SK-N-SH treated with all-trans-retinoic acid at 6 μM for 48 hours (cell line): ENCODE data around the gene CROCC2.

ENCODE experiments used
- ATAC-seq: fragments of 200-7000 bp; cut with Tn5 transposase; 3 replicates; pipeline ENCODE4 v1.9.1; 2020; ENCODE audit warnings: mild to moderate bottlenecking, moderate library complexity
- ARNTL ChIP-seq: fragments of 450-650 bp; formaldehyde crosslinking; IDR thresholded peaks from 2 replicates; pipeline ENCODE4 v1.5.0; 2020; ENCODE audit warnings: low read depth, mild to moderate bottlenecking, moderate library complexity, borderline replicate concordance
- BACH2 ChIP-seq: fragments of 250-450 bp; sonication (Bioruptor Pico); IDR thresholded peaks from 2 replicates; pipeline ENCODE4 v1.9.0; 2021; ENCODE audit warnings: mild to moderate bottlenecking, borderline replicate concordance
- CSDC2 ChIP-seq: fragments of 250-450 bp; sonication (Bioruptor Pico); IDR thresholded peaks from 2 replicates; pipeline ENCODE4 v1.5.0; 2020; ENCODE audit warnings: mild to moderate bottlenecking, moderate library complexity
- GLIS3 ChIP-seq: fragments of 250-450 bp; sonication (Bioruptor Pico); IDR thresholded peaks from 2 replicates; pipeline ENCODE4 v1.5.0; 2020; ENCODE audit warnings: mild to moderate bottlenecking, moderate library complexity
- OSR1 ChIP-seq: fragments of 250-450 bp; sonication (Bioruptor Pico); IDR thresholded peaks from 2 replicates; pipeline ENCODE4 v1.8.0; 2022; ENCODE audit warnings: moderate library complexity, mild to moderate bottlenecking, inconsistent platforms
- POU6F1 ChIP-seq: fragments of 250-450 bp; sonication (Bioruptor Pico); IDR thresholded peaks from 2 replicates; pipeline ENCODE4 v1.8.0; 2021; ENCODE audit warnings: low read depth, mild to moderate bottlenecking, moderate library complexity, borderline replicate concordance
- PPARA ChIP-seq: fragments of 250-450 bp; sonication (Bioruptor Pico); IDR thresholded peaks from 2 replicates; pipeline ENCODE4 v1.5.0; 2020; ENCODE audit warnings: mild to moderate bottlenecking, borderline replicate concordance
- RARB ChIP-seq: fragments of 250-450 bp; sonication (Bioruptor Pico); IDR thresholded peaks from 2 replicates; pipeline ENCODE4 v1.8.0; 2021; ENCODE audit warnings: mild to moderate bottlenecking, moderate library complexity
- SNAI2 ChIP-seq: fragments of 250-450 bp; sonication (Bioruptor Pico); IDR thresholded peaks from 2 replicates; pipeline ENCODE4 v1.5.0; 2020; ENCODE audit warnings: mild to moderate bottlenecking, moderate library complexity
- TCF4 ChIP-seq: fragments of 250-450 bp; sonication (Bioruptor Pico); IDR thresholded peaks from 2 replicates; pipeline ENCODE4 v1.8.0; 2021; ENCODE audit warnings: mild to moderate bottlenecking, moderate library complexity, borderline replicate concordance
- TSHZ2 ChIP-seq: fragments of 250-450 bp; sonication (Bioruptor Pico); IDR thresholded peaks from 2 replicates; pipeline ENCODE4 v1.5.0; 2020; ENCODE audit warnings: mild to moderate bottlenecking, moderate library complexity
- ZC3H10 ChIP-seq: fragments of 250-450 bp; sonication (Bioruptor Pico); IDR thresholded peaks from 2 replicates; pipeline ENCODE4 v1.5.1; 2021; ENCODE audit warnings: mild to moderate bottlenecking, moderate library complexity
- ZFP30 ChIP-seq: fragments of 450-650 bp; formaldehyde crosslinking; IDR thresholded peaks from 2 replicates; pipeline ENCODE4 v1.5.0; 2022; ENCODE audit warnings: mild to moderate bottlenecking, moderate library complexity
- ZNF565 ChIP-seq: fragments of 450-650 bp; formaldehyde crosslinking; conservative IDR thresholded peaks from 2 replicates; pipeline ENCODE4 v1.5.0; 2020; ENCODE audit warnings: low read depth, mild to moderate bottlenecking, moderate library complexity
- ZNF70 ChIP-seq: fragments of 450-650 bp; formaldehyde crosslinking; IDR thresholded peaks from 2 replicates; pipeline ENCODE4 v1.5.0; 2020; ENCODE audit warnings: mild to moderate bottlenecking, moderate library complexity
- ZNF8 ChIP-seq: fragments of 450-650 bp; formaldehyde crosslinking; IDR thresholded peaks from 2 replicates; pipeline ENCODE4 v1.5.0; 2020; ENCODE audit warnings: mild to moderate bottlenecking, moderate library complexity
- TF ChIP-seq, protein P1 (sequence below): fragments of 250-450 bp; sonication (Bioruptor Pico); IDR thresholded peaks from 2 replicates; pipeline ENCODE4 v1.8.0; 2020; ENCODE audit warnings: mild to moderate bottlenecking, moderate library complexity, borderline replicate concordance
- TF ChIP-seq, protein P2 (sequence below): fragments of 250-450 bp; sonication (Bioruptor Pico); IDR thresholded peaks from 2 replicates; pipeline ENCODE4 v1.5.1; 2021; ENCODE audit warnings: mild to moderate bottlenecking, moderate library complexity
- TF ChIP-seq, protein P3 (sequence below): fragments of 250-450 bp; sonication (Bioruptor Pico); IDR thresholded peaks from 2 replicates; pipeline ENCODE4 v1.5.1; 2020; ENCODE audit warnings: low read depth, mild to moderate bottlenecking, moderate library complexity

CROCC2 gene

DNA sequence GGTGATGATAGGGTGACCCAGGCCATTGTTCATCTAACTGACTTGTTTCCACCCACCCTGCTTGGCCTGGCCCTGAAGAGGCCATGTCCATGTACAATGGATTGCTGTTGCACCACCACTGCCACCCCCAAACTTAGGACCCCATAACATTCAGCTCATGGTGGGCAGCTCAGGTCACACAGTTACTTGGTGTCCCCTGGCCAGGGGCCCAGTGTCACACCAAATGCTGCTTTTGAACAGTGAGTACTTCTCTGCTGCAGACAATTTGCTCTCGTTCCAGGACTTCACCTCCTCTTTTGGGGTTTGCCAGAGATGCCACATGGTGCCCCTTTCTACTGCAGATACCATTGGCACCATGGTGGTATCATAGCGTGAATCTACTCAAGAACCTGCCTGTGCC, 21.9 kb upstream of the CROCC2 start:
- no peak for TF ChIP-seq BACH2 (CRISPR knock-in tag)
- TF ChIP-seq, protein P1, sequence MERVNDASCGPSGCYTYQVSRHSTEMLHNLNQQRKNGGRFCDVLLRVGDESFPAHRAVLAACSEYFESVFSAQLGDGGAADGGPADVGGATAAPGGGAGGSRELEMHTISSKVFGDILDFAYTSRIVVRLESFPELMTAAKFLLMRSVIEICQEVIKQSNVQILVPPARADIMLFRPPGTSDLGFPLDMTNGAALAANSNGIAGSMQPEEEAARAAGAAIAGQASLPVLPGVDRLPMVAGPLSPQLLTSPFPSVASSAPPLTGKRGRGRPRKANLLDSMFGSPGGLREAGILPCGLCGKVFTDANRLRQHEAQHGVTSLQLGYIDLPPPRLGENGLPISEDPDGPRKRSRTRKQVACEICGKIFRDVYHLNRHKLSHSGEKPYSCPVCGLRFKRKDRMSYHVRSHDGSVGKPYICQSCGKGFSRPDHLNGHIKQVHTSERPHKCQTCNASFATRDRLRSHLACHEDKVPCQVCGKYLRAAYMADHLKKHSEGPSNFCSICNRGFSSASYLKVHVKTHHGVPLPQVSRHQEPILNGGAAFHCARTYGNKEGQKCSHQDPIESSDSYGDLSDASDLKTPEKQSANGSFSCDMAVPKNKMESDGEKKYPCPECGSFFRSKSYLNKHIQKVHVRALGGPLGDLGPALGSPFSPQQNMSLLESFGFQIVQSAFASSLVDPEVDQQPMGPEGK (CRISPR knock-in tag), result no peak
- TF ChIP-seq ZNF565 (CRISPR knock-in tag), result no peak
- TF ChIP-seq TCF4, result no peak
- TF ChIP-seq, all 23 proteins: peak for 0
- ATAC-seq, result no peak

GRCh38 chr2:240884745-240885144, 21.4 kb upstream of the CROCC2 start:
- no peak for ATAC-seq
- no peak for TF ChIP-seq ZNF70
- no peak for TF ChIP-seq ZNF565 (CRISPR knock-in tag)
- no peak for TF ChIP-seq BACH2 (CRISPR knock-in tag)
- no peak for TF ChIP-seq ZNF8 (CRISPR knock-in tag)
- TF ChIP-seq, protein P2, sequence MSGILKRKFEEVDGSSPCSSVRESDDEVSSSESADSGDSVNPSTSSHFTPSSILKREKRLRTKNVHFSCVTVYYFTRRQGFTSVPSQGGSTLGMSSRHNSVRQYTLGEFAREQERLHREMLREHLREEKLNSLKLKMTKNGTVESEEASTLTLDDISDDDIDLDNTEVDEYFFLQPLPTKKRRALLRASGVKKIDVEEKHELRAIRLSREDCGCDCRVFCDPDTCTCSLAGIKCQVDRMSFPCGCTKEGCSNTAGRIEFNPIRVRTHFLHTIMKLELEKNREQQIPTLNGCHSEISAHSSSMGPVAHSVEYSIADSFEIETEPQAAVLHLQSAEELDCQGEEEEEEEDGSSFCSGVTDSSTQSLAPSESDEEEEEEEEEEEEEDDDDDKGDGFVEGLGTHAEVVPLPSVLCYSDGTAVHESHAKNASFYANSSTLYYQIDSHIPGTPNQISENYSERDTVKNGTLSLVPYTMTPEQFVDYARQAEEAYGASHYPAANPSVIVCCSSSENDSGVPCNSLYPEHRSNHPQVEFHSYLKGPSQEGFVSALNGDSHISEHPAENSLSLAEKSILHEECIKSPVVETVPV (CRISPR knock-in tag), result no peak

- TF ChIP-seq ZNF565 (CRISPR knock-in tag), result no peak
- TF ChIP-seq RARB (CRISPR knock-in tag), result no peak
- TF ChIP-seq GLIS3, result no peak
- no peak for TF ChIP-seq ZNF70
- TF ChIP-seq, protein P2 (CRISPR knock-in tag), result no peak
- TF ChIP-seq, protein P3, sequence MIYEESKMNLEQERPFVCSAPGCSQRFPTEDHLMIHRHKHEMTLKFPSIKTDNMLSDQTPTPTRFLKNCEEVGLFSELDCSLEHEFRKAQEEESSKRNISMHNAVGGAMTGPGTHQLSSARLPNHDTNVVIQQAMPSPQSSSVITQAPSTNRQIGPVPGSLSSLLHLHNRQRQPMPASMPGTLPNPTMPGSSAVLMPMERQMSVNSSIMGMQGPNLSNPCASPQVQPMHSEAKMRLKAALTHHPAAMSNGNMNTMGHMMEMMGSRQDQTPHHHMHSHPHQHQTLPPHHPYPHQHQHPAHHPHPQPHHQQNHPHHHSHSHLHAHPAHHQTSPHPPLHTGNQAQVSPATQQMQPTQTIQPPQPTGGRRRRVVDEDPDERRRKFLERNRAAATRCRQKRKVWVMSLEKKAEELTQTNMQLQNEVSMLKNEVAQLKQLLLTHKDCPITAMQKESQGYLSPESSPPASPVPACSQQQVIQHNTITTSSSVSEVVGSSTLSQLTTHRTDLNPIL (CRISPR knock-in tag), result no peak
- no peak for TF ChIP-seq CSDC2 (CRISPR knock-in tag)
- TF ChIP-seq BACH2 (CRISPR knock-in tag), result no peak
- no peak for TF ChIP-seq OSR1
- TF ChIP-seq TCF4, result no peak
- TF ChIP-seq ZNF8 (CRISPR knock-in tag), result no peak
- TF ChIP-seq ZC3H10, result no peak
- no peak for TF ChIP-seq SNAI2
- no peak for TF ChIP-seq TSHZ2 (CRISPR knock-in tag)
- no peak for TF ChIP-seq PPARA
- no peak for TF ChIP-seq ARNTL (CRISPR knock-in tag)
- no peak for TF ChIP-seq POU6F1 (CRISPR knock-in tag)
- TF ChIP-seq, protein P1 (CRISPR knock-in tag), result no peak
- no peak for TF ChIP-seq ZFP30
- ATAC-seq, result no peak
Observed at GRCh38 chr2:240885566-240885965, 20.6 kb upstream of the CROCC2 start.
